Muscle layer of duodenum (tissue), 2 donors: Measurements from ENCODE around the gene FBLN5.

Experiments used
- H3K27ac ChIP-seq: one replicate; pipeline ENCODE4 v1.7.0; 2013; ENCODE audit warnings: mild to moderate bottlenecking, low read length
- H3K27me3 ChIP-seq: one replicate; pipeline ENCODE4 v1.7.0; 2013; ENCODE audit warnings: low read depth, mild to moderate bottlenecking, control low read depth, low read length
- H3K36me3 ChIP-seq, 2 donors: one replicate each; pipeline ENCODE4 v1.7.0; 2013; ENCODE audit warnings: low read length in 2 of 2, control low read depth in 1 of 2, mild to moderate bottlenecking in 1 of 2; ENCODE audit not compliant: insufficient read depth in 2 of 2, control insufficient read depth in 1 of 2
- H3K4me1 ChIP-seq, 2 donors: one replicate each; pipeline ENCODE4 v1.7.0; 2013; ENCODE audit warnings: low read length in 2 of 2, mild to moderate bottlenecking in 2 of 2, control low read depth in 1 of 2, moderate library complexity in 1 of 2; ENCODE audit not compliant: insufficient read depth in 2 of 2, control insufficient read depth in 1 of 2
- H3K4me3 ChIP-seq, 2 donors: one replicate each; pipeline ENCODE4 v1.7.0; 2013; ENCODE audit warnings: low read length in 2 of 2, low read depth in 1 of 2, mild to moderate bottlenecking in 1 of 2
- H3K9me3 ChIP-seq, 2 donors: one replicate each; pipeline ENCODE4 v1.7.0; 2013; ENCODE audit warnings: low read length in 2 of 2, control low read depth in 1 of 2, mild to moderate bottlenecking in 1 of 2; ENCODE audit not compliant: control insufficient read depth in 1 of 2
- donor health status: healthy.

The FBLN5 gene

DNA sequence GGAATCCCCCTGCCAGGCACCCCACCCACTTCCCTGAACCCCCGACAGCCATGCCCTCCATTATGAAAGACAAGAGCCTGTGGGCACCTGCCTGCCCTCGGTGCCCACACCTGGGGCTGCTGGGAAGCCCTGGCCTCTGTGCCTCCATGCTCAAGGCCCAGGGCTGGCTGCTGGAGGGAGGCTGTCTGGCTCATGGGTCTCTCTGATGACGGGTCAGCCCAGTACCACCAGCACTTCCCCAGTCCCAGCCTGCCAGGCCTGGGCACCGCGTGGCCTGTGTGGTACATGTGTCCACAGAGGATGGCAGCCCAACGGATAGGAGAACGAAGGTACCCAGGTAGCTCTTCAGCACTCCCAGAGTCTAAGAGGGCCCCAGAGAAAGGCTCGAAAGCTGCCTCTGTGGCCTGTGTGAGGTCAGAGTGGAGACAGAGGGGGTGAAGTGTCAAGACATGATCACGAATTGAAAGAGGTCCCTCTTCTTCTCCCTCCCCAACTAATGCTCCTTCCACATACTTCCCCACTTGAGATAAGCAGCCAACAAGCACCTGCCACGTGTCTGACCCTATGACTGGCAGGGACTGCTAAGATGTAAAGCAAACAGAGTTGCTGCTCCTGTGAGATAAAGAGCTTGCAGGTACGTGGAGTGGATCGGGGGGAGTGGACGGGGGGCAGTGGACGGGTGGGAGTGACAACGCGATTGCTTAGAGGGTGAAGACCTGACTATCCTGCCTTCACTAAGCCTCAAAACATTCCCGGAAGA, 21.2 kb downstream of the FBLN5 start:
- Histone ChIP-seq H3K4me1 (peaks cover 0 to 22% of the 10 kb centered on the region in 2 donors), H3K4me3 (no peak overlapping the region), H3K36me3 (peaks cover 0 to 4% of the 10 kb centered on the region in 2 donors), H3K9me3 (no peaks in the 10 kb centered on the region), H3K27me3 (no peaks in the 10 kb centered on the region), H3K27ac (no peak overlapping the region)

DNA sequence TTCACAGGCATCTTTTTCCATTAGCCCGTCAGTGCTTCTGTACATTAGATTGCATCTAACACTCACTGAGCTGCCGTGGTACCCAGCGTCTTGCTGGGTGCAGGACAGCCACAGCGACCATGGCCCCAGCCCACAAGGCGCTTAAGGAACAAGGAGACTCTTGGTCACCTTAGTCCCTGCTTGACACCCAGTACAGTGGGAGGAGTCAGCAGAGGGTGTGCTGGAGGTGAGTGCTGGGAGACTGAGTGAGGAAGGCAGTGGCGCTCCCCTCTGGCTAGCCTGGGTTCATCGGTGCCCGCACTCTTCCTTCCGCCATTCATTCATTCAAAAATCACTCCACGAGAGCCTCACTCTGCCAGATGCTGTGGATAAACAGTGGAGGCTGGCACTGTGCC, 21.8 kb downstream of the FBLN5 start:
- H3K27ac ChIP-seq: no peak overlapping the region
- peaks cover 0 to 4% of the 10 kb centered on the region in 2 donors for H3K36me3 ChIP-seq
- peaks cover 0 to 22% of the 10 kb centered on the region in 2 donors for H3K4me1 ChIP-seq
- H3K27me3 ChIP-seq: no peaks in the 10 kb centered on the region
- H3K4me3 ChIP-seq: no peak overlapping the region
- no peaks in the 10 kb centered on the region for H3K9me3 ChIP-seq

DNA sequence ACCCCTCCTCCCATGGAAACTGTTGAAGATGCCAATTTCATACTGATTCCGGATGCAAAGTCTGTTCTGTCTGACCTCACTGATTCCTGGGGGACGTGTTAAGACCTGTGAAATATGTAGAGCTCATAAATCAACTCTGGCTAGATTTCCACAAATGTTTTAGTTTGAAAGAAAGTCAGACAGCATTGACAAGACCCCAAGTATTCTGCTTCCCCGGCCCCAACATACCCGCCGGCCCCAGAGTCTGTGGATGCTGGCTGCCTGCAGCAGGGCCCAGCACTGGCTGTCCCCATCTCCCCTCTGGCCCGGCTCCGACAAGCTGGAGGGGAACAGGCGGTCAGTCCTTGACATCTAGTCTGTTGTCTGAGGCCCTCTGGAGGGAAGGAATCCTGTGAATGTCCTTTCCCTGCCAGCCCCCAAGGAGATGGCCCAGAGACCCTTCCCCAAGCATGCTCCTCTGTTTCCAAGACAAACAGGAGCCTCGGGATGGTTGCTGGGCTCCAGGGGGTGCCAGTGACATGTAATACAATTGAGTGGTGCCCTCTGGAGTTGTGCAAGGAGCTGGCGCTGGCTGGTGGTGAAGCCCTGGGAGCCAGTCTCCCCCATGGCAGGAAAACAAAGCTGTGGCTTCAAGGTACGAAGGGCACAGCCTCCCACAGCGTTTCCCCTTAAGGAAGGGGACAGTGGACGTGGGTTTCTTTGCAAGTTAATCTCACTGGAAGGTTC, 22.3 kb downstream of the FBLN5 start:
- peaks cover 0 to 28% of the 10 kb centered on the region in 2 donors for H3K4me1 ChIP-seq
- no peaks in the 10 kb centered on the region for H3K36me3 ChIP-seq
- H3K4me3 ChIP-seq: no peak overlapping the region
- no peaks in the 10 kb centered on the region for H3K9me3 ChIP-seq
- H3K27me3 ChIP-seq: no peaks in the 10 kb centered on the region
- H3K27ac ChIP-seq: no peak overlapping the region

DNA sequence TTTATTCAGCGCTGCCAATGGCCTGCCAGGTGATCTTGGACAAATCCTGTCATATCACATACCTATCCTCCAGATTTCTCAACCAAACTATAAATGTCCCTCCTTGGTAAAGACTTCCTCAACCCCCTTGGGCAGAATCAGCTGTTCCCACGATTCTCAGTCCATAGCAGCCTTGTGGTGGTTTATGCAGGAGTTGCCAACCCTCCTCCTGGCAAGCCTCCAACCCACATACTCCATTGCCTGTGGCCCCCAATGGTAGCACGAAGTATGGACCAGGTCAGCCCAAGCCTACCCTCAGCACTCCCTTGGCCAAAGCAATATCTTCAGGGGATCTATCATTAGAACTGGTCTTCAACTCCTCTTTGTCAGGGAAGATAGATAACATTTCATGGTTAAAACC, 27.0 kb downstream of the FBLN5 start:
- Histone ChIP-seq H3K4me1 (peaks cover 6 to 25% of the 10 kb centered on the region in 2 donors), H3K9me3 (no peaks in the 10 kb centered on the region), H3K27me3 (no peaks in the 10 kb centered on the region), H3K36me3 (no peaks in the 10 kb centered on the region), H3K4me3 (no peak overlapping the region), H3K27ac (no peak overlapping the region)

DNA sequence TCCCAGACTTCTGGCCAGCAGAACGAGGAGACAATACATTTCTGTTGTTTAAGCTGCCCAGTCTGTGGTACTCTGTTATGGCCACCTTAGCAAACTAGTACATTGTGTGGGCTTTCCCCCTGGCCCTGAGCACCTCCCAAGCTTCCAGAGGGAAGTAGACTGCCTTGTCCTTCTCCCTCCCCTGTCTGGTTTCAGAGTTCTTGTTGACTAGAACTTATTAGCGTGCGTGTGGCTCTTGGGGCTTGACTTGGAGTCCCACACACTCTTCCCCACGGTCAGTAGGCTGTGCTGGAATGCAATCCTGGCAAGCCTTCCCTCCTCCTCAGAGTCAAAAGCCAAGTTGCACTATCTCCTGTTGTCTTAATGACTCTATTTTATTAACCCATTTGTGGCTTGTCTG, 27.7 kb downstream of the FBLN5 start:
- H3K27ac ChIP-seq: no peak overlapping the region
- H3K4me1 ChIP-seq: peaks cover 6 to 20% of the 10 kb centered on the region in 2 donors
- H3K27me3 ChIP-seq: no peaks in the 10 kb centered on the region
- H3K4me3 ChIP-seq: no peak overlapping the region
- no peaks in the 10 kb centered on the region for H3K9me3 ChIP-seq
- H3K36me3 ChIP-seq: no peaks in the 10 kb centered on the region

DNA sequence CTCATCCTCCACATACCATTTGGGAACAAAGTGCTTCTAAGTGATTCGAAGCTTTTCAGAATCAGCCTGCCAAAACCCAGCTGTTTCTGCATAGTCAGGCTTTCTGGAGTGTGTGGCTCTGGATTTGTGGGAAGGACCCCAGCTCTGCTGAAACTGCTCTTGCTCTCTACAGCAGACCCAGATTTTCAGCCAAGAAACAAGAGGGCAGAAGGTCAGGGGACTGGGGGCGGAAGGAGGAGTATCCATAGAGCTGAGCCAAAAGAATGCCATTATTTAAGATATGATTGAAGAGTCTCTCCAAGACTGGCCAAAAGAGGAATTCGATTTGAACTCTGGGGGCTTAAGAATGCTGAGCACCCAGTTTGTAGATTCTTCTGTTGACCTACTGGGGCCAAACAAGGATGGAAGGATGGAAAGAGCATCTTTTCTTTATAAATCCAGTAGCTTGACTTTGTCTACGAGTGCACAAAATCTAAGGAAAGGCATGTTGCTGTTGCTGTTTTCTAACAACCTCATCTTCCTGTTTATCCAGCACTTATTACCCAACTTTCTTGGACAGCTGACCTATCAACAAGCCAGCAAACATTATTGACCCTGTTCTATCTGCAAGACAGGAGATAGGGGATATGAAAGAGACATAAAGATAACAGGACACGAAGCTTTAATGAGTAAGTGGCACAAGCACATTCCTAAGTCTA, 29.2 kb downstream of the FBLN5 start:
- Histone ChIP-seq H3K9me3 (no peaks in the 10 kb centered on the region), H3K4me3 (no peak overlapping the region), H3K4me1 (peaks cover 6 to 15% of the 10 kb centered on the region in 2 donors), H3K27me3 (no peaks in the 10 kb centered on the region), H3K27ac (no peak overlapping the region), H3K36me3 (no peaks in the 10 kb centered on the region)

DNA sequence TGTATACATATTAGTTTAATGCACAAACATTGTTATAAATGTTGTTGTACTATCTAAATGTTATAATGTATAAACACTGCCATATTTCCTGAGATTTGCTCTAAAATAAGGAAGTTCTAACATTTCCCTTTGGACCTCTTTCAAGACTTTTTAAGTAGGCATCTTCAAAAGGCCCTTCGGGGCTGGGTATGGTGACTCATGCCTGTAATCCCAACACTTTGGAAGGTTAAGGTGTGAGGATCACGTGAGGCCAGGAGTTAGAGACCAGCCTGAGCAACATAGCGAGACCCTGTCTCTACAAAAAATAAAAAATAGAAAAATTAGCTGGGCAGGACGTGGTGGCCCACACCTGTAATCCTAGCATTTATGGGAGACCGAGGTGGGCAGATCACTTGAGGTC, 35.5 kb downstream of the FBLN5 start:
- no peak overlapping the region for H3K4me3 ChIP-seq
- H3K27ac ChIP-seq: no peak overlapping the region
- no peaks in the 10 kb centered on the region for H3K27me3 ChIP-seq
- no peaks in the 10 kb centered on the region for H3K9me3 ChIP-seq
- peaks cover 0 to under 1% of the 10 kb centered on the region in 2 donors for H3K36me3 ChIP-seq
- H3K4me1 ChIP-seq: peaks cover 0 to 9% of the 10 kb centered on the region in 2 donors

DNA sequence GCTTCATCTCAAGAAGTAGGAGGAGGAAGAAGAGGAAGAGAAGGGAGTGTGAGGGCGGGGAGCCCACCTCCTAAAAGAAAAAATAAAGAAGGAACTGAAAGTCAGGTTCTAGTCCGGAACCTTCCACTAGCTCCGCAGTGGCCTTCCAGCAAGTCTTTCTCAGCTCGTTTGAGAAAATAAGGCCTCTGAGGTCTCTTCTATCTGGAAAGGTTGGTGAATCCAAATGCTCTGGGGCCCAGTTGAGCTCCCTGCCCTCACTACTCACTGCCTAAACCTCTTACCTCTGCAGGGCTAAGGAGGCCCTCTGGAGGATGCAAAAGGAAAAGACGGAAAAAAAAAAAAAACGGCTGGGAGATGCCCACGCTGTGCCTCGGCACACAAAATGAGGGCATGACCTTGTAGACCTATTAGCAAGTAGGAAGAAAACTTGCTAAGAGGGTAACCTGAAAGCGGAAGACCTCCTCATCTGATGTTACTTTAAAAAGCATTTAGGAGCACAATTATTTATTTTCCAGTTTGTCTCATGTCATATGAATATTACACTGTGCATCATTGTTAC, 35.9 kb downstream of the FBLN5 start:
- peaks cover 0 to 4% of the 10 kb centered on the region in 2 donors for H3K36me3 ChIP-seq
- no peaks in the 10 kb centered on the region for H3K27me3 ChIP-seq
- no peaks in the 10 kb centered on the region for H3K9me3 ChIP-seq
- H3K4me1 ChIP-seq: peaks cover 0 to 9% of the 10 kb centered on the region in 2 donors
- H3K4me3 ChIP-seq: no peak overlapping the region
- no peak overlapping the region for H3K27ac ChIP-seq

DNA sequence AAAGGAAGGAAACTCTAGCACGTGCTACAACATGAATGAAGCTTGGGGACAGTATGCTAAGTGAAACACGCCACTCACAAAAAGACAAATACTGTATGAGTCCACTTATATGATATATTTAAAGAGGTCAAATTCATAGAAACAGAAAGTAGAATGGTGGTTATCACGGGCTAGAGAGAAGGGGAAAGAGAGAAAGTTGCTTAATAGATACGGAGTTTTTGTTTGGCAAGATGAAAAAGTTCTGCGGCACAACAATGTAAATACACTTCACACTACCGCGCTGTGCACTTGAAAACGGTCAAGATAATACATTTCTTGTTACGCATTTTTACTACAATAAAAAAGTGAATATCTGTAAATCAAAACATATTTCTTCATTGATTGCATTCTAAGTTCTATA, 37.3 kb downstream of the FBLN5 start:
- Histone ChIP-seq H3K9me3 (no peaks in the 10 kb centered on the region), H3K4me3 (no peak overlapping the region), H3K36me3 (peaks cover 0 to 4% of the 10 kb centered on the region in 2 donors), H3K27me3 (no peaks in the 10 kb centered on the region), H3K27ac (no peak overlapping the region), H3K4me1 (peaks cover 0 to 9% of the 10 kb centered on the region in 2 donors)

DNA sequence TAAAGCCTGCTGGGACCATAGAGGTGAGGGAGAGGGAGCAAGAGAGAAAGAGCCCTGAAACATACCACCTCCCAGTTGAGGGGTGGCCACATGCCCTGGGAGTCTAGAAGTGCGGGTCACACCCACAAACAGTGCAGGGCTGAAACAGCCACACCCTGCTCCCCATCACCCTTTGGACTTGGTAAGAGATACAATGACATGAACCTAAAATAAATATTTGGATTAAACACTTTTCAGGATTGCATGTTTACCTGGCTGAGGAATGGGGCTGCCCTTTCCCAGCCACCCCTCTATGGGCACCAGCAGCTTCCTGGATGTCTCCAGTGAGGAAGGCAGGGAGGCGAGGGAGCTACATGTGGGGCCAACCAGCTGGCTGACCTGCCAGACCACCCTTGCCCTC, 41.1 kb downstream of the FBLN5 start:
- H3K9me3 ChIP-seq: no peaks in the 10 kb centered on the region
- H3K27me3 ChIP-seq: no peaks in the 10 kb centered on the region
- peaks cover 4 to 5% of the 10 kb centered on the region in 2 donors for H3K4me1 ChIP-seq
- no peak overlapping the region for H3K27ac ChIP-seq
- peaks cover 0 to 4% of the 10 kb centered on the region in 2 donors for H3K36me3 ChIP-seq
- no peak overlapping the region for H3K4me3 ChIP-seq
